PC-3 (cell line): ENCODE measurements around the gene LONP1. TPM values are rescaled to one million over a fixed set of nuclear protein-coding genes. Genes with fewer than 3 reads are reported as not detected.

ENCODE experiments used
- ATAC-seq: fragments of 200-7000 bp; cut with Tn5 transposase; 2 replicates; pipeline ENCODE4 v1.9.1; 2020; ENCODE audit warnings: mild to moderate bottlenecking, moderate library complexity
- BruUV-seq: library from RNA; stranded (reverse); fragments of 400-500 nt; replicated peaks from 2 replicates; lab custom pipeline; 2021; lab: Mats Ljungman, UMichigan
- CTCF ChIA-PET: fragments of 300-600 bp; sonication (Branson Sonifier 250); formaldehyde crosslinking; loops from one replicate; lab custom pipeline; 2022; ENCODE audit warnings: antibody characterized with exemption; lab: Charles Lee
- POLR2A ChIA-PET: fragments of 300-600 bp; sonication (Branson Sonifier 250); formaldehyde crosslinking; loops from one replicate; lab custom pipeline; 2022; ENCODE audit warnings: antibody characterized with exemption; ENCODE audit not compliant: unreplicated experiment; lab: Charles Lee
- DNase-seq: peaks from one replicate; pipeline ENCODE4 v3.0.0-alpha.2; 2015
- H2AFZ ChIP-seq: fragments of 300-600 bp; sonication (generic); 2 replicates; pipeline ENCODE4 v1.6.0; 2016; ENCODE audit warnings: antibody characterized with exemption, low read length
- H3F3A ChIP-seq: fragments of 300-600 bp; sonication (generic); one replicate; pipeline ENCODE4 v1.6.0; 2017; ENCODE audit warnings: antibody characterized with exemption, low read length, control low read depth, mild to moderate bottlenecking; ENCODE audit not compliant: unreplicated experiment
- H3K27ac ChIP-seq: fragments of 300-600 bp; sonication (generic); 2 replicates; pipeline ENCODE4 v1.5.1; 2016; ENCODE audit warnings: mild to moderate bottlenecking, low read length
- H3K27me3 ChIP-seq: fragments of 300-600 bp; sonication (generic); 2 replicates; pipeline ENCODE4 v1.6.1; 2016; ENCODE audit warnings: low read length, mixed read lengths
- H3K36me3 ChIP-seq: fragments of 300-600 bp; sonication (generic); 2 replicates; pipeline ENCODE4 v1.6.1; 2016; ENCODE audit warnings: low read depth, mixed run types, low read length, mixed read lengths
- H3K4me1 ChIP-seq: fragments of 300-600 bp; sonication (generic); 2 replicates; pipeline ENCODE4 v1.5.1; 2016; ENCODE audit warnings: low read length; ENCODE audit not compliant: insufficient read depth
- H3K4me2 ChIP-seq: fragments of 300-600 bp; sonication (generic); 2 replicates; pipeline ENCODE4 v1.6.0; 2016; ENCODE audit warnings: low read length
- H3K4me3 ChIP-seq: fragments of 300-600 bp; sonication (generic); 2 replicates; pipeline ENCODE4 v1.5.1; 2016; ENCODE audit warnings: mild to moderate bottlenecking, low read length, mixed read lengths
- H3K79me2 ChIP-seq: fragments of 300-600 bp; sonication (generic); 2 replicates; pipeline ENCODE4 v1.6.1; 2017; ENCODE audit warnings: low read length, mixed read lengths
- H3K9ac ChIP-seq: fragments of 300-600 bp; sonication (generic); 2 replicates; pipeline ENCODE4 v1.6.0; 2016; ENCODE audit warnings: mild to moderate bottlenecking, low read length
- H3K9me2 ChIP-seq: fragments of 300-600 bp; sonication (generic); replicated peaks from 2 replicates; pipeline ENCODE4 v1.6.1; 2016; ENCODE audit warnings: mixed run types, low read length, mixed read lengths
- H3K9me3 ChIP-seq: fragments of 300-600 bp; sonication (generic); 2 replicates; pipeline ENCODE4 v1.6.1; 2016; ENCODE audit warnings: low read length, mixed read lengths
- H4K20me1 ChIP-seq: fragments of 300-600 bp; sonication (generic); 2 replicates; pipeline ENCODE4 v1.6.1; 2016; ENCODE audit warnings: low read length, mixed read lengths
- EZH2 ChIP-seq: fragments of 300-600 bp; sonication (generic); IDR thresholded peaks from one replicate; pipeline ENCODE4 v1.6.1; 2017; ENCODE audit warnings: antibody characterized with exemption, mild to moderate bottlenecking, low read length; ENCODE audit not compliant: unreplicated experiment
- EZH2phosphoT487 ChIP-seq: fragments of 300-600 bp; sonication (generic); IDR thresholded peaks from 2 replicates; pipeline ENCODE4 v1.6.1; 2018; ENCODE audit warnings: mild to moderate bottlenecking, antibody characterized with exemption, low read length, borderline replicate concordance
- intact Hi-C: fragments of 100-400 bp; cut with micrococcal nuclease; formaldehyde crosslinking; loops from 2 replicates; pipeline ENCODE4 v1.9.0; 2023
- total RNA-seq: library from RNA; depleted of rRNA; stranded (reverse); fragments of >200 nt; gene quantifications from 2 replicates; pipeline ENCODE4 v1.2.3, GENCODE V29; 2014
- TF ChIP-seq, protein P1 (sequence below): fragments of 300-600 bp; sonication (generic); conservative IDR thresholded peaks from 2 replicates; pipeline ENCODE4 v1.5.1; 2017; ENCODE audit warnings: antibody characterized with exemption, low read depth, mild to moderate bottlenecking, low read length

The LONP1 gene
- total RNA-seq, 1 experiment from 2014 or later = 217 TPM

DNA sequence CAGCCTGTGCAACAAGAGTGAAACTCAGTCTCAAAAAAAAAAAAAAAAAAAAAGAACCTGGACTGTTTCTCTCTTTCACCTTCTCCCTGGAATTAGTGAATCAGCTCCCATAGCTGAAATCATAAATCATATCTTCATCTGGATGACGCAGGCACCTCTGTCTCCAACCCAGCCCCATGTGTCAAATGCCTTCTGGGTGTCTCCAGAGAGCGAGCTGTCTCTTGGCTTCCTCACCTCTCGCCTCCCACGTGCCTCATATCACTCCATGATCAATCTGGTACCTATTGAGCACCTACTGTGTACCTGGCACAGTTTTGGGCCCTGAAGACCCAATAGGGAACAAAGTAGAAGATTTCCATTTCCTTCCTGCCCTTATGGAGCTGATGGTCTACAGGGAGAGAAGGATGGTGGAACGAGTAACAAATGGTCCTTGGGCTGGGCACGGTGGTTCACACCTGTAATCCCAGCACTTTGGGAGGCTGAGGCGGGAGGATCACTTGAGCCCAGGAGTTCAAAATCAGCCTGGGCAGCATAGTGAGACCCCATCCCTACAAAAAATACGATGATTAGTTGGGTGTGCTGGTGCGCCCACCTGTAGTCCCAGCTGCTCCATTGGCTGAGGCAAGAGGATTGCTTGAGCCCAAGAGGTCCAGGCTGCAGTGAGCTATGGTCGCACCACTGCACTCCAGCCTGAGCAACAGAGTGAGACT, 36.6 kb downstream of the LONP1 start:
- no peaks in the 10 kb centered on the region for H3K36me3 ChIP-seq
- DNase-seq (no peak), ATAC-seq (no peak)
- no peaks in the 10 kb centered on the region for H3K9me3 ChIP-seq
- H3K27ac ChIP-seq = no peak overlapping the region
- no peak overlapping the region for H3K4me2 ChIP-seq
- no peaks in the 10 kb centered on the region for H3K9me2 ChIP-seq
- TF ChIP-seq EZH2phosphoT487 = no peak
- no peak for TF ChIP-seq EZH2
- TF ChIP-seq, protein P1, sequence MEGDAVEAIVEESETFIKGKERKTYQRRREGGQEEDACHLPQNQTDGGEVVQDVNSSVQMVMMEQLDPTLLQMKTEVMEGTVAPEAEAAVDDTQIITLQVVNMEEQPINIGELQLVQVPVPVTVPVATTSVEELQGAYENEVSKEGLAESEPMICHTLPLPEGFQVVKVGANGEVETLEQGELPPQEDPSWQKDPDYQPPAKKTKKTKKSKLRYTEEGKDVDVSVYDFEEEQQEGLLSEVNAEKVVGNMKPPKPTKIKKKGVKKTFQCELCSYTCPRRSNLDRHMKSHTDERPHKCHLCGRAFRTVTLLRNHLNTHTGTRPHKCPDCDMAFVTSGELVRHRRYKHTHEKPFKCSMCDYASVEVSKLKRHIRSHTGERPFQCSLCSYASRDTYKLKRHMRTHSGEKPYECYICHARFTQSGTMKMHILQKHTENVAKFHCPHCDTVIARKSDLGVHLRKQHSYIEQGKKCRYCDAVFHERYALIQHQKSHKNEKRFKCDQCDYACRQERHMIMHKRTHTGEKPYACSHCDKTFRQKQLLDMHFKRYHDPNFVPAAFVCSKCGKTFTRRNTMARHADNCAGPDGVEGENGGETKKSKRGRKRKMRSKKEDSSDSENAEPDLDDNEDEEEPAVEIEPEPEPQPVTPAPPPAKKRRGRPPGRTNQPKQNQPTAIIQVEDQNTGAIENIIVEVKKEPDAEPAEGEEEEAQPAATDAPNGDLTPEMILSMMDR = no peak
- no peak overlapping the region for H2AFZ ChIP-seq
- CTCF ChIA-PET = no interaction called here
- H4K20me1 ChIP-seq = no peaks in the 10 kb centered on the region
- H3K79me2 ChIP-seq = peaks cover 13% of the 10 kb centered on the region
- peaks cover 8% of the 10 kb centered on the region; the same call in 1 of the 2 replicates for H3K4me1 ChIP-seq
- no peaks in the 10 kb centered on the region for H3F3A ChIP-seq
- no peaks in the 10 kb centered on the region for H3K27me3 ChIP-seq
- intact Hi-C loops = loop anchor here (10.0 kb wide), 2 partner anchors 111 to 1851 kb away; partner anchors contain the start of genes DUS3L and PNPLA6
- POLR2A ChIA-PET = no interaction called here
- no peak overlapping the region for H3K4me3 ChIP-seq
- BruUV-seq = no TSS peak
- H3K9ac ChIP-seq = no peak overlapping the region

DNA sequence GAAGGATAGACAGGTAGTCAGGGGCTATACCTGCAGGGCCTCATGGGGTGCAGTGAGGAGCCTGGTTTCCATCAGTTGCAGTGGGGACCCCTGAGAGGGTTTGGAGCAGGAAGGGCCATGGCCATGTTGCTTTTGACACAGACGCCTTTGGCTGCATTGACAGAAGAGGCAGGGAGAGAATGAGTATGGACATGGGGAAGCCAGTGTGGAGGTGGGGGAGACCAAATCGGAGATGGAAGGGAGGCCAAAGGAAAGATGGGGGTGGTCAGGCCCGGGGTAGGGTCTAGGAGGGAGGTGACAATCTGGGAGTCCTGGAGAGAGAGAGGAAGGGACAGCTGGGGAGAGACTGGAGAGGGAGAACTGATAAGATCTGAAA, 37.9 kb downstream of the LONP1 start:
- intact Hi-C loops = loop anchor here (10.0 kb wide), 2 partner anchors 113 to 1853 kb away; partner anchors contain the start of genes DUS3L and PNPLA6
- CTCF ChIA-PET = interaction anchor here (0.6 kb wide), 1 partner anchor 60 kb away, joined by 3 read pairs; the partner anchor contains the start of gene SAFB2

More for the DNA sequence above, 37.9 kb downstream of the LONP1 start:
- Histone ChIP-seq H4K20me1 (no peaks in the 10 kb centered on the region), H3K79me2 (peaks cover 13% of the 10 kb centered on the region), H3K4me1 (peaks cover 8% of the 10 kb centered on the region; the same call in 1 of the 2 replicates), H3K4me2 (no peak overlapping the region), H3K36me3 (no peaks in the 10 kb centered on the region), H3K27me3 (no peaks in the 10 kb centered on the region), H2AFZ (no peak overlapping the region), H3K27ac (no peak overlapping the region), H3K9ac (no peak overlapping the region), H3K9me2 (no peaks in the 10 kb centered on the region), H3K4me3 (no peak overlapping the region), H3F3A (no peaks in the 10 kb centered on the region), H3K9me3 (no peaks in the 10 kb centered on the region)
- no TSS peak for BruUV-seq
- POLR2A ChIA-PET = no interaction called here
- TF ChIP-seq, protein P1 = no peak
- no peak for TF ChIP-seq EZH2
- TF ChIP-seq EZH2phosphoT487 = no peak
- DNase-seq = no peak
- ATAC-seq = no peak
